Right ventricle myocardium superior (tissue), 1 donor: ENCODE measurements around the gene KIF16B. TPM values are rescaled to one million over a fixed set of nuclear protein-coding genes. Genes with fewer than 3 reads are reported as not detected.
A peak's percentile ranks its signal among the peaks of the same experiment; 100 is the strongest.

ENCODE experiments used
- ATAC-seq: fragments of 200-7000 bp; cut with Tn5 transposase; one replicate; pipeline ENCODE4 v1.9.1; 2020; ENCODE audit warnings: mild to moderate bottlenecking; ENCODE audit not compliant: poor library complexity
- DNase-seq: peaks from one replicate; pipeline ENCODE4 v3.0.0-alpha.2; 2020
- intact Hi-C: fragments of 100-400 bp; cut with DNase I; formaldehyde crosslinking; loops from one replicate; pipeline ENCODE4 v1.11.2; 2022
- total RNA-seq: library from RNA; stranded (reverse); fragmentation: NEBNext Ultra II Directional; extraction: Animal tissue kit (Norgen Biotek cat#: 25700); gene quantifications from one replicate; pipeline ENCODE4 v1.2.1, GENCODE V29; 2021
- donor health status: DM: no; HTN: yes; CAD: no; lungs with severe emphysema.

The KIF16B gene
- total RNA-seq, 1 donor from 2014 or later = 18.3 TPM

DNA sequence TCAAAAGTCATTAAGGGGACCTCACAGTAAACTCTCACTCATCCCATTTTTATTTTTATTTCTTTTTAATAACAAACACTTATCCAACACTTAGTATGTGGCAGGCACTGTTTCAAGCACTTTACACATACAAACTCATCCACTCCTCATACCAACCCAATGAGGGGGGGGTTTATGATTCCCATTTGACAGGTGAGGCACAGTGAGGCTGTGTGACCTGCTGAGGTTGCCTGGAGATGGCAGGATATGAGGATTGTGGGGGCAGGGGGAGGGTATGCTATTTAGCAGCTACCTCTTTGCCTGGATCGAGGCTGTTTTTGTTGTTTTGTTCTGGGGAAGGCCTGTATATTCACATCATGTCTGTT is 219.8 kb downstream of the KIF16B start:
- intact Hi-C loops = no loop called here
- DNase-seq (no peak), ATAC-seq (no peak)

DNA sequence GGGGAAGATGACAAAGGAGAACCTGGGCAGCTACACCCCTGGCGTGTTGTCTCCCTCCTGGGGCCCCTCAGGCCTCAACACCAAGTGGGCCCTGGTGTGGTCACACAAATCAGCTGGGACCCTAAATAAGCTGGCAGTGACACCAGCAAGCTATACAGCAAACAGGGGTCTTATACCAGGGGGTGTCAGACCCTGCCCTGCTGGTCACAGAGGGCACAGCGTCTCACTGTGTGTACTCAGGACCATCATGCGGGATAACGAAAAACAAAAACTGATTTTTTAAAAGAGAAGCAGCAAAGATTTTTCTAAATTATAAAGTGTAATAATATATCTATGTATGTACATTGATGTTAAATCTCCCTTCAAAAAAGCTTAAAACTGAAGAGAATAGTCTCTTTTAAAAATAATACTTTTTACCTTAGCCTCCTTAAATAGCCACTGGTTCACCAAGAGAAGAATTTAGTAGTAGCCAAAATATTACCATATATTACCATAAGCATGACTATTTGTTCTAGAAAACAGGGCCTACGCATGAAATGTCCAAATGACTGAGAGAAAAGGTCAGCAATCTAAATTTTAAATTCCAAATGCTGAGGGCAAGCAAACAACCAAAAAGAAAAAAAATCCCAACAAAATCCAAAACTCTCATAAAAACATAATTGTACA is 220.4 kb downstream of the KIF16B start:
- DNase-seq = no peak
- ATAC-seq = no peak
- intact Hi-C loops = no loop called here

DNA sequence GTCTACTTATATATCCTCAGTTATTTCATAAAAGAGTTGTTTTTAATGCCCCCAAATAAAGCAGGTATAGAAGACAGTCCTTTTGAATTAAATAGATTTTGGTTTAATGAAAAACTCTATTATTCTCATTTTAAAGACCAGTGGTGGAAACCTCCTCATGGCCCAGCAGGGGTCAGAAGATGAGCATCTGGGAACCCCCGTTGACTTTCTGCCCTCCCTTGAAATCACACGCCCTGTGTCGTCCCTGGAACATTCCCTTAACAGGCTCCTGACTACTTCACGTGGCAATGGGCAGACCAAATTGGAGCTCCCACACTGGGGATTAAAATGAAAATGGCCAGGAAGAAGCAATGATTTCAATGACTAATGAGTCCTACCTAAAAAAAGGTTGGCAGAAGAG is 220.9 kb downstream of the KIF16B start:
- intact Hi-C loops = no loop called here
- DNase-seq = no peak
- no peak for ATAC-seq

DNA sequence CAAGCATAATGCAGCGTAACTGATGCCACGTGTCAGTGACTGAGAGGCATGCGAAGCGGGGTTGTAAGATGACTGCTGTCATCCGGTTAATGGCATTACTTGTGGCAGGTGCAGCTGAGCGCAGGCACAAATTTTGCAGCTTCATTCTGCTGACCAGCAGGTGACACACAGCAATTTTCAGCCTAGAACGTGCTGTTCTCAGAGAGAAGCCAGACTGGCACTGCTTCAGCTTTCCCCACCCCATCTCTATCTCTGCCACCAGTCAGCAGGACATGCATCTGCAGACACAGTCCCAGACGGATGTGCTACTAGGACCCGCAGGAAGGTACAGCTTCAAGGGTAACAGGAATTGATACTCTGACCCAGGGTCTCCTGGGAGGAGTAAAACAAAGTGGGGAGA is 221.8 kb downstream of the KIF16B start:
- no peak for ATAC-seq
- DNase-seq = no peak
- intact Hi-C loops = no loop called here

DNA sequence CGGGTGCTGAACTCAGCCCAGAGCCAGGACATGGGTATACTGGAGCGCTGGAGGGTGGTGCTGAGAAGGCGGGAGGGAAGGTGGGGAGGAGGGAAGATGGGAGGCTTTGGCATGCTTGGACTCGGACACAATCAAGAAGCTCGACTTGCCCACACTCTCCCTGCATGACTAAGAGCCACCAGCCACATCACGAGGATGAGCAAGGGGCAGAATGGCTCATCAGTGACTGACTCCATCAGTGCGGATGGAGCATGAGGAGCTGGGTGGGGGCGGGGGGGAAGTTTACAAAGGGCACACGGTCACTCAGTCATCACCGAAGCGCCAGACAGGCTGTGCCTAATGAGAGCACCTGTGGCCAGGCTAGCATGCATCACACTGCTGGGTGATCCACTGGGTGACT is 222.8 kb downstream of the KIF16B start:
- no peak for ATAC-seq
- intact Hi-C loops = no loop called here
- no peak for DNase-seq

DNA sequence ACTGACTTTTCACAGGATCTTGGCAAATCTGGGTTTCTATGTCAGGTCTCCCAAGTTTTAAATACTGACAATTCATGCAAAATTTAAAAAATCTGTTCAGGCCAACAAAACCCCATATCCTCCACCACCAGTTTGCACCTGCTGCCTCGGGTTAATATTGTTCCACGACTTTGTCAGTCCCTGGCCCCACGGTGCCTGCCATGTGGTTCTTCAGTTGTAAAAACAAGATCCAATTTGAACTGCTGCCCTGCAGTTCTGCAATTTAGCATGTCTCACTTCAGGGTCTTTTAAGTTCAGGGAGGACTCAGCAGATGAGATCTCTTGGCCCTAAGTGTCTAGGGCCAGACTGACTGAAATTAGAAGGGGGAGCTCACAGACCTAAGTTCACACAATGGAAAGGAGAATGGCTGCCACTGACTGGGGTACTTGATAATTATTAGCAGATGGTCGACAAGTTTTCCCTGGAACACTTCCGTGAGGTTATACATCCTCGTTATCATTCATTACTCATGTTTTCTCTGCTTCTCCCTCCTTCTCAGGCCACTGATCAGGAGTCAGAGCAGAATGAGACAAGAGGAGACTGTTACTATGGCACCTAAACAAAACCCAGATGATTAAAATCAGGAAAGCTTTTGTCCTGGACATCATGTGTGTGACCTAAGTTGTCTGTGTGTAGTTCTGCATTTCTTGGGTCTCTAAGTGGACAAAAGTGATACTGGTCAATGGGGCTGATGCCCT is 223.6 kb downstream of the KIF16B start:
- DNase-seq = no peak
- ATAC-seq = no peak
- intact Hi-C loops = no loop called here

DNA sequence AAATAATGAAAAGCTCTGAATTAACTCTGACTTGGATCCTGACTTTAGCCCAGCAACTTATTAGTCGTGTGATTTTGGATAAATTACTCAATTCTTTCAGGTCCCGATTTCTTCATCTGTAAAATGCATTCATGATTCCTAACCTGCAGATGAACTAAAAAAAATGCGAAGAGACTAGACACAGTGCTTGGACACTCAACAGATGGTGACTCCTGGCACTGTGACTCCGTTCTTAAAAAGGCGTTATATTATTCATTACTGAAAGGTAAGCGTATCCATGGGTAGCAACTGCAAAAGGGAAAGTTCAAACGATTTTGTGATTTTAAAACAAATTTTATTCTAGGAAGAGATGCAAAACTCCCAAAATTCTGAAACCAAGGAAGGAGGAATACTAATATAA is 226.3 kb downstream of the KIF16B start:
- intact Hi-C loops = no loop called here
- ATAC-seq (no peak), DNase-seq (no peak)

DNA sequence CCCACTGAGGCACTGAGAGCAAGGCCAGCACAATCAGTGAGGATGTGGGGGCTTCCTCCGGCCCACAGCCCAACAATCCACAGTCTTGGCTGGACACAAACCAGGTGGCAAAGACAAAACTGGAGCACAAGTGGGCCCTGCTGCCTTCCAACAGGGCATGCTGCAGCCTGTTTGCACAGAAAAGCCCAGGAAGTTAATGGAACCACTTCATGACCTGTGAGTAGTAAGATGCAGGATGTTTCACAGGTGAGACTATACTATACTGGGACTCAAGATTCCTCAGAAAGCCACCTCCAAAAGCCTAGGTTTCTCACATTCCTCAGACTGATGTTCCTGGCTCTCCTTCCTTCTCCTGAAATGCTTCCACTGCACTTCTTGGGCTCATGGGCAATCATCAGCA is 235.5 kb downstream of the KIF16B start:
- DNase-seq (no peak), ATAC-seq (no peak)
- intact Hi-C loops = no loop called here

DNA sequence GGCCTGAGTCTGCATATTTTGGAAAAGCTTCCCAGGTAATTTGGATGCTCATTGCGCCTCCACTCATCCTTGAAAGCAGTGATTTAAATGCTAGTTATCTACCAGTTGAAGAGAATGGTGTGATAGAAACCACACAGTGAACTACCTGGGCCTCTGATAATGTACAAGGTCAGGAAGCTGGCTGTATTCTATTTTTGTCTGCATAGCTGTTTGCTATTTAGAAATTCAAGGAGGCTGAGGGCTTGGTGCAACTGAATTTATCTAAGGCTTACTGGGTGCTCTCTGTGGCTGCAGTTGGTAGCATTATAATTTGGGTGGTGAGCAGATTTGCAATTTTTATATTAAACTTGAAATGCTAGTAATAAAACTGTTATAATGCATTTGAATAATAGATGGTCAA is 245.6 kb downstream of the KIF16B start:
- DNase-seq (no peak), ATAC-seq (peak; percentile 82)
- intact Hi-C loops = no loop called here

DNA sequence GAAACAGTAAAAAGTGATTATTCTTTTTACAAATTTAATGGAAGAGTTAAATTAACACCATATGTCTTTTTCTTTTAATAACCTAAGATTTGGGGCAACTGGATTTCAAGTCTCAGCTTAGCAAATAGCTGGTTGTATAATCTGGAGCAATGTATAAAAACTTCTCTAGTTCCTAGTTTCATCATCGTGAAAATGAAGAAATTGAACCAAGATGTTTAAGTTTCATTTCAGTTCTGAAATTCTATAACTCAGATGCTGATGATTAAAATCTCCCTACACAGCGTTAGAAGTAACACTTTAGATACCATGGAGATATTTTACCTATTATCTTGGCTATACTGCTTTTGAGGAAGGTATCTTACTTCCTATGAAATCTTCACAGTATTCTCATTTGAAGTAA is 252.0 kb downstream of the KIF16B start:
- ATAC-seq = no peak
- no peak for DNase-seq
- intact Hi-C loops = no loop called here

DNA sequence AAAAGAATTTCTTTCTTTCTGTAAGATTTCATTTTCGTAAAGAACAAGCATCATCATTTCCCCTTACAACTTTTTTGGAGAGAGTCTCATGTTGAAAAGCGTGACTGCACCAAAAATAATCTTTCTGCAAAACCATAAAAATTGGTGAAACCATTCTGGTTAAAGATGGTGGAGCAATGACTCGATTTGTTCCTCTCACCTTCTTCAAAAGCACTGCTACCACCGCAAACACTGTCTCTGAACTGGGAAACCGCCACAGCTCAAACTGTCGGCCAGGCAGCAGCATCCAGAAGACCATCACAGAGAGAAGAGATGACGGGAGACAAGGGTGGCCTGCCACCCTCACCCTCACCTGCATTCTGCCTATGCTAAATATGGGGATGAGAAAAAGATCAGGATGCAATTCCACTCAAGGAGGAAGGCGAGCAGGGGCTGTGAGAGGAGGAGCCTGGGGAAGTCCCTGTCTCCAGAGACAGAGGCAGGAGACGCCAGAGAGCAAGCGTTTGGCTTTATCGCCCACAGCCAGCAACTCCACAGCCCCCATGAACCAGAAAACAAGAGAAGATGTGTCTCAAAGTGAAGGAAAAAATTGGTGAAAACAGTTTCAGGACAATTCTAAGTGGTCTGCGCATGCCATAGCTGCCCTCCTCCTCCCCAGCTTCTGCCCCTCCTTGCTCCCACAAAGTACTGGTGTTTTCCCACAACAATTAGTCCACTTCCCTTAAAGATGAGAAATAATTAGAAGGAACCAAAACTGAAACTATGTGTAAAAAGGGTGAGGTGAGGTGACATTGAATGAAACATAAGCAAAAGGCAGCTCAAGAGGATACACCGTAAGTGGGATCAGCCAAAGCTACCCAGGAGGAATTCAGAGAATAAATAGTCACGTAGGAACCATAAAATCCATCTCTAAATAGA is 255.5 kb downstream of the KIF16B start:
- DNase-seq (no peak), ATAC-seq (no peak)
- intact Hi-C loops = no loop called here

DNA sequence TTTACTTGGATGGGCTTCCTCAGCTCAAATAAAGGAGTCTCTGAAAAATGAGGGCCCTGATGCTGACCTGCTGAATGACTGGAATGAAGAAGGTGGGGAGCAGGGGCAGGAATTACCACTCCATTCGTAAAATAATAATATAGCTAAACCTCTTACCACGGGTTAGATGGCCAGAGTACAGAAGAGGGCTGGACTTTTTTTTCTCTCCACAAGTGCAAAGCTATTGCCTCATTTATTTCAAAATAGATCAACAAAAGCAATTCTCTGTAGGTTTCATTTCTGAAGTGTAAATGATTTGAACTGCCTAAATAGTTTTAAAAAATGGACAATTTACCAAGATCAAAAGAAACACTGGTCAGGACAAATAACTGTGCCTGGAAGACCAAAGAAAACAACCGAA is 256.7 kb downstream of the KIF16B start:
- ATAC-seq (no peak), DNase-seq (no peak)
- intact Hi-C loops = no loop called here

DNA sequence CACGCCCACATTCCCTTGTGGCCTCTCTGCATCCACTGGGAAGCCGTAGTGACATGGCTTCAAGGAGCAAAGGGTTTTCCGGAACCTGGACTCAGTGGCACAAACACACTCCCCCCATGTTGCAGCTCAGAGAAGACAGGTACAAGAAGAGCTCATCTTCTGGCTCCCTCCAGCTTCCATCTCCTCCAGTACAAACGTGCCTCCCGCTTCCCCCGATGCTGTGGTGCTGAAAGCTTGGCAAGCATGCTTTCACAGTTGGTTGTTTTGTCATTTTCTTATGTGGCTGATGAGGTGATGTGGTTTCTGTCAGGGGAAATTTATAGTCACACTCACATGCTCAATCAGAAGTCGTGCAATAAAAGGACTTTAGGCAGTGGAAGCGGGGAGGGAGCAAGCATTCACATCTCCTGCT is 258.5 kb downstream of the KIF16B start:
- intact Hi-C loops = no loop called here
- DNase-seq = no peak
- no peak for ATAC-seq

DNA sequence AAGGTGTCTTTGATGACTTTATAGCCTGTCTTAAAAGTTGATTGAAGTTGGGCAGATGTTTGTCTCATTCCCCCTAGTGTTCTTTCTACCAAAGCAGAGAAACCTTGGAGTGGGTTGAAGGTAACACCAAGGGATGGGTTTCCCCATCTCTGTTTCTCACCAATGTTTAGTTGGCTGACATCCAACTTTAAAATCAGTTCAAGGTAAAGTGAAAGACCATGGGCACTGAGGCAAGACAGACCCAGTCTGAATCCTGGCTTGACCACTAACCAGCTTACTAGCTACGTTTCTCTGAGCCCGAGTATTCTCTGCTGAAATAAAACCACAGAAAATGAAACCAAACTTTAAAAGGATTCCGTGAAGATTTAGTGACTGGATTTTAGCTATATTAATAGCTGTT is 258.9 kb downstream of the KIF16B start:
- intact Hi-C loops = no loop called here
- no peak for ATAC-seq

DNA sequence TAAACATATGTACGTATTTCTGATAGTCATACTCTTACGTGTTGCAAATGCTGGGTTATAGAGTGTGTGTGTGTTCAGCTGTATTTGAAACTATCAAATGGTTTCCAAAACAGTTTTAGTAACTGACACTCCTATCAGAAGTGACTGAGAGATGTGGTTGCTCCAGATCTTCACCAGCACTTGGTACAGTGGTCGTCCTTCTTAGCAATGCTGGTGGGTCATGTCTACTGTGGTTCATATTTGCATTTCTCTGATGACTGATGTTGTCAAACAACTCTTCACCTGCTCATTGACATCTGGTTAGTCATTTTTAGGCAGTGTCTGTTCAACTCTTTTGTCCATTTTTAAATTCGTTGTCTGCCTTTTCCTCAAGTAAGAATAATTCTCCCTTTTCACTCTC is 259.3 kb downstream of the KIF16B start:
- DNase-seq (no peak), ATAC-seq (no peak)
- intact Hi-C loops = no loop called here

More for the DNA sequence above, 258.9 kb downstream of the KIF16B start:
- no peak for DNase-seq

DNA sequence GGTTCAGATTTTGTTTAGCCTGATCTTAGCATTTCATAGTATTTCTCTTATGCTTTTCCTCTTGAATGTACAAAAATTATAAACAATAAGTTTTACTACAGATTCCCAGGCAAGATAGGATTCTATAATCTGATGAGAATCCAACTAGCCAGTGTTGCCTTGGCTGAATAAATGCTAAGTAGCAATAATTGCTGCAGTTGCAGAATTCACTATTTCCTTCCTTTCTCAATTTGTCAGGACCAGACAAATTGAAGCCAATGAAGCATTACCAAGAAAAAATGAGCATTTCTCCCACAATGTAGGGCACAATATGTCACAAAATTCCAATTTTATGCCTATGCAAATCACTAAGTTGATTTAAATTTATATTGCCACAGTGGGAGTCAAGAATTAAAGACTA is 260.2 kb downstream of the KIF16B start:
- DNase-seq (no peak), ATAC-seq (no peak)
- intact Hi-C loops = no loop called here

DNA sequence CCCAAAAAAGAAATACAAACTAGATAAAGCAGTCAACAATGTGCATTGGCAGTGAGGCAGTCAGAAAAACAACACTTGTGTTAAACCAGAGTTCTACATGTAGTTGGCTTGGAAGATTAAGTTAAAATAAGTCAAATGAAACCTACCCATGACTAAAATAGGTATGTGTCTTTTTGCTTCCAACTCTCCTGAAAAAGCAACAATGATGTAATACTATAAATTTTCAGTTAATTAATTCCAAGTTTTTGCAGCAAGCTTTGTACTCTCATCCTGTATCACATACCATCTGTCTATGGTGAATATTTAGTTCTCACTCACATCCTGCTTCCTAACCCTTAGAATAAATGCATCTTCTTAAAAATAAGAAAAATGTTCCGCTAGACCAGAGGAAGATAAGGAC is 261.5 kb downstream of the KIF16B start:
- no peak for DNase-seq
- intact Hi-C loops = no loop called here
- no peak for ATAC-seq

DNA sequence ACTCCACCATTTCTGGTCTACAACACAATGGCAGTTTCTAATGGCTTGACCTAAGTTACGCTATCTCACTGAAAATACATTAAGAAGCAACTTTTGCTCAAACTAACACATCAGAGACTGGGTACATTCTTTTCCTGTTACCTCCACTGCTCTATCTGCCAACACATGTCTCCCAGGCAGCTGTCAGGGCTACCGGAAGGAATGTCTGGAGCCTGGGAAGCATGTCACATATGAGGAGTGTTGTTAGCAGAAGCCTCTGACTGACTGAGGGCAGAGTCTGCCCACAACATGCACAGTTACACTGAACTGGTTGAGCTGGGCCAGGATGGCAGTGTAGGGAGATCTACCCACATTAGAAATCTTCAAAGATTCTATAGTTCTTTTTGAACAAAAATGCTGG is 264.5 kb downstream of the KIF16B start:
- DNase-seq (no peak), ATAC-seq (no peak)
- intact Hi-C loops = no loop called here

DNA sequence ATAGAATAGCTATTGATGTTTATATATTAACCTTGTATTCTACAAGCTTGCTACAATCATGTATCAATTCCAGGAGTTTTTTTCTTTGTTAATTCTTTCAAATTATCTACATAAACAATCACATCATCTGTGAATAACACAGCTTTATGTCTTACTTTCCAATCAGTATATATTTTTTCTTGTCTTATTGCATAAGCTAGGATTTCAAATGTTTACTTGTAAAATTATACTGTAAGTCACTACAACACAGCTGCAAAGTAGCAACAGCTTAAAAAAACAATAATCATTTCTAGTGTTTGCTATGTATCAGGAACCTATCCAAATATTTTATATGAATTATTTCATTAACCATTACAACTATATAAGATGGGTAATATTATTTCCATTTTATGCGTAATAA is 270.4 kb downstream of the KIF16B start:
- DNase-seq (no peak), ATAC-seq (no peak)
- intact Hi-C loops = no loop called here

DNA sequence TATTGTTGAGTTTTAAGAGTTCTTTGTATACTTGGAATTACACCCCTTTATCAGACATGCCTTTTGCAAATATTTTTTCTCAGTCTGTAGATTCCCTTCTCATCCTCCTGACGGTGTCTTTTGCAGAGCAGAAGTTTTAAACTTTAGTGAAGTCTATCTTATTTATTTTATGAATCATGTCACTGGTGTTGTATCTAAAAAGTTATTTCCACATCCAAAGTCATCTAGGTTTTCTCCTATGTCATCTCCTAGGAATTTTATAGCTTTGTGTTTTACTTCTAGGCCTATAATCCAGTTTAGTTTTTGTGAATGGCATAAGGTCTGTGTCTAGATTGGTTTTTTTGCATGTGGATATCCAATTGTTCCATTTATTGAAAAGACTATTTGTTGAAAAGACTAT is 271.3 kb downstream of the KIF16B start:
- ATAC-seq = no peak
- DNase-seq = no peak
- intact Hi-C loops = no loop called here
